Nephron progenitor cell (in vitro differentiated cells): Measurements from ENCODE around the gene CSF1R.

Source experiments
- DNase-seq: peaks from one replicate; pipeline ENCODE4 v3.0.0; 2021
- H3K27ac Mint-ChIP-seq: 2 replicates; pipeline ENCODE4 v1.8.0; 2021; ENCODE audit warnings: mild to moderate bottlenecking, moderate library complexity, mixed read lengths
- H3K27me3 Mint-ChIP-seq: 2 replicates; pipeline ENCODE4 v1.8.0; 2021; ENCODE audit warnings: mild to moderate bottlenecking, low read depth, mixed read lengths; ENCODE audit not compliant: poor library complexity
- H3K36me3 Mint-ChIP-seq: 2 replicates; pipeline ENCODE4 v1.8.0; 2021; ENCODE audit warnings: low read depth, mixed read lengths
- H3K4me1 Mint-ChIP-seq: 2 replicates; pipeline ENCODE4 v1.8.0; 2021; ENCODE audit warnings: mixed read lengths
- H3K4me3 Mint-ChIP-seq: 2 replicates; pipeline ENCODE4 v1.8.0; 2021; ENCODE audit warnings: mild to moderate bottlenecking, moderate library complexity, mixed read lengths
- H3K9me3 Mint-ChIP-seq: 2 replicates; pipeline ENCODE4 v1.8.0; 2021; ENCODE audit warnings: mild to moderate bottlenecking, moderate library complexity, mixed read lengths
- CTCF ChIP-seq: fragments of 200-600 bp; sonication (generic); IDR thresholded peaks from 2 replicates; pipeline ENCODE4 v1.5.0; 2021; ENCODE audit warnings: antibody characterized with exemption

CSF1R gene

DNA sequence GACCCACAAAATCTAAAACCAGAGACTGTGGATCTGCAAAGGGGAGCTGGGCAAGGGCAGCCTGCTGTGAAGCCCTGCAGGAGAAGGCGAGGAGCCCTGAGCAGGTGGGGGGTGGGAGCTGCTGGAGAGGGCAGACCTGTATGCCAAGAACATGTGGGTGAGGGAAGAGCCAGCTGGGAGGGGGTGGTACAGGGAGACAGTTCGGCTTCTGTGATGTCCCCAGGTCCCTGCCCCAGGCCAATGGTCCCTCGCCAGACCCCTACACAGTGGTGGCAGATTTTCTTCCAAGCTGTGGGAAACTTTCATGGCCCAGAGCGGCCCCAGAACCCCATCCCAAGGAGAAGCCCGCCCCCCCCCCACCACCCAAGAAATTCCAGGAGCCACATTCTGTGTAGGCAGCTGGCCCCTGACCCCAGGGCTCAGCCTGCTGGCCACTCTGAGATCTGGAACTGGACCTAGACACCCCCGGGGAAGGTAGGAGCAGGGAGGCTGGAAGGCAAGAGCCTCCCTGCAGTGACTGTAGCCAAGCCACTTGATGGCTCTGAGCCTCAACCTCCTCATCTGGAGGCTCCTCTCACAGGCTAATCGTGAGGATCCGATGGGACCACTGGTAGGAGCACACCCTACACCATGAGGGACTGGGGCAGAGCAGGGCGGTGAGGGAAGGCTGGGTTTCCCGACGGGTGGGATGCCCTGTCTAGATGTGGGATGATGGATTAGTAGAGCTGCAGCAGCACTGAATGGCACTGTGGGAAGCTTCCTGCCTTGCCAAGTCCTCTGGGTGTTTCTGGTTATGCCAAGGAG is 22.6 kb upstream of the CSF1R start:
- peaks cover 64% of the 10 kb centered on the region for H3K4me1 Mint-ChIP-seq
- H3K9me3 Mint-ChIP-seq = no peaks in the 10 kb centered on the region
- H3K36me3 Mint-ChIP-seq = no peaks in the 10 kb centered on the region
- no peak overlapping the region for H3K27ac Mint-ChIP-seq
- peaks cover 4% of the 10 kb centered on the region for H3K27me3 Mint-ChIP-seq
- no peak overlapping the region for H3K4me3 Mint-ChIP-seq
- no peak for DNase-seq
- TF ChIP-seq CTCF = no peak

DNA sequence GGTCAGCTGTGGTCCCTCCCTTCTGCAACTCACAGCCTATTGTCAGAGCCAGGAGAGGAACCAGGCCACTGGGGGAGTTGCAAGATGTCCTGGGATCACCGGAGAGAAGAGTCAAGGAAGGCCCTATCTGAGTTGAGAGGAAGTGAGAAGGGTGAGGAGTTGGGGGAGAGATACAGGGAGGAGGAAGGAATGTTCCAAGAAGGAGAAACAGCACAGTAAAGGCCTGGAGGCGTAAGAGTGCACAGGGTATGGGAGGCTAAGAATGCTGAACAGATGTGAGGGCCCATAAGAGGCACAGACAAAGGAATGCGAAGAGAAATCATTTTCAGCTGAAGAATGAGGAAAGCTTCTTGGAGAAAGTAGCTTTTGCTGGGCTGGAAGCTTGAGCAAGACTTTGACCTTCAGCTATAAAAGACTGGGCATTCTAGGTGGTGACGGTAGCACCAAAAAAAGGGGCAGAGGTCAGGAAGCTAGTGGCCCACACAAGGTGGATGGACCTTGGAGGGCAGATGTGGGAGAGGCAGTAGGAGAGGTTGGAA is 21.6 kb upstream of the CSF1R start:
- Mint-ChIP-seq H3K4me1 (peaks cover 59% of the 10 kb centered on the region), H3K27ac (no peak overlapping the region), H3K9me3 (no peaks in the 10 kb centered on the region), H3K4me3 (no peak overlapping the region), H3K27me3 (peaks cover 4% of the 10 kb centered on the region), H3K36me3 (no peaks in the 10 kb centered on the region)
- no peak for DNase-seq
- TF ChIP-seq CTCF = no peak

DNA sequence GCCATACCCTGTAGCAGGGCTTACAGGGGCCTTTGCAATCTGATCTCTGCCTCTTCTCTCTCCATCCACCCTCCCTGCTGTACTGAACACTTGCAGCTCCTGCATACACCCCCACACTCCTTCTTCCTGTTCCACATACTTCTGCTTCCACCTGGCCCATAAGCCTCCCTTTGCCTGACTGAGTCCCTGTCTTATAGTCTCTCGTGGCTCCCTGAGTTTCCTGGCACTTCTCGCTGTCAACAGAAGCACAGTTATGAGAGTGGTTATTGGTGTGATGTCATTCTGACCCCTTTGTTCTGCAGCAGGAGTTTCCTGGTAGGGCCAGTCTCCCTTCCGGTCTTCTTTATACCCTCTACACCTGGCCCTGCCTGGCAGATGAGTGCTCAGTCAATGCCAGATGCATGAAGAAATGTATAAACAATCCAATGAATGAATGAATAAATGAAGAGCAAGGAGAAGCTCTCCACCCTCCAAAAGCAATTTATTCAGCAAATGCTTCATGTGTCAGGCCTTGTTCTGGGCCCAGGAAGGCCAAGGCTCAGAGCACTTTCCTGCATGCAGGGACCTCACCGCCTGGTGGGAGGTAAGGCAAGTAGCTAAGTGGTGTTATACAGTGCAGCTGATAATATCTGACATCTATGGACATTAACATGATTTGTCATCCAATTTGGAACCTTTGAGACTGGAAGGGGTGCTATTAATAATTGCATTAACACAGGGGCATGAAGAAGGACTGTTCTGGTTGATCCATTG is 20.5 kb upstream of the CSF1R start:
- Mint-ChIP-seq H3K36me3 (no peaks in the 10 kb centered on the region), H3K27me3 (peaks cover 4% of the 10 kb centered on the region), H3K9me3 (no peaks in the 10 kb centered on the region), H3K4me3 (no peak overlapping the region), H3K4me1 (peaks cover 50% of the 10 kb centered on the region), H3K27ac (peak overlapping the region; percentile 2)
- DNase-seq = no peak
- no peak for TF ChIP-seq CTCF

- no peaks in the 10 kb centered on the region for H3K27me3 Mint-ChIP-seq
- no peak overlapping the region for H3K4me3 Mint-ChIP-seq
- no peak overlapping the region for H3K27ac Mint-ChIP-seq
- no peaks in the 10 kb centered on the region for H3K9me3 Mint-ChIP-seq
- H3K36me3 Mint-ChIP-seq = no peaks in the 10 kb centered on the region
- peaks cover 43% of the 10 kb centered on the region for H3K4me1 Mint-ChIP-seq
- TF ChIP-seq CTCF = no peak
- DNase-seq = no peak
These were observed 19.7 kb upstream of the CSF1R start for GRCh38 chr5:150105928-150106615.

GRCh38 chr5:150104550-150104870 is 18.2 kb upstream of the CSF1R start:
- no peak overlapping the region for H3K4me3 Mint-ChIP-seq
- H3K4me1 Mint-ChIP-seq = peaks cover 32% of the 10 kb centered on the region
- no peak for TF ChIP-seq CTCF
- H3K27me3 Mint-ChIP-seq = peaks cover 2% of the 10 kb centered on the region
- no peak overlapping the region for H3K27ac Mint-ChIP-seq
- H3K36me3 Mint-ChIP-seq = no peaks in the 10 kb centered on the region
- peaks cover 2% of the 10 kb centered on the region for H3K9me3 Mint-ChIP-seq
- no peak for DNase-seq
